Stomach (tissue), 19 donors: ENCODE results near the gene VASP. TPM values are rescaled to one million over a fixed set of nuclear protein-coding genes. Genes with fewer than 3 reads are reported as not detected.
A peak's percentile ranks its signal among the peaks of the same experiment; 100 is the strongest.

Experiments
- DNase-seq, 2 donors: peaks; one replicate each; pipeline versions ENCODE4 v3.0.0 to v3.0.0-alpha.2; 2013 to 2019
- H3K27ac ChIP-seq, 5 donors: fragments of 200-600 bp in 4 of 5; sonication (generic) in 4 of 5; one replicate each; pipeline ENCODE4 v1.5.1; 2013 to 2019; ENCODE audit warnings: mild to moderate bottlenecking in 1 of 5, moderate library complexity in 1 of 5
- H3K27me3 ChIP-seq, 3 donors: fragments of 200-600 bp; sonication (generic); one replicate each; pipeline ENCODE4 v1.5.1; 2017 to 2019; ENCODE audit warnings: mixed run types in 1 of 3
- H3K36me3 ChIP-seq, 4 donors: fragments of 200-600 bp; sonication (generic); 1 replicate in 3 of 4; 2 replicates in 1 of 4; pipeline ENCODE4 v1.5.1; 2016 to 2019
- H3K4me1 ChIP-seq, 4 donors: fragments of 200-600 bp; sonication (generic); one replicate each; pipeline ENCODE4 v1.5.1; 2016 to 2019
- H3K4me3 ChIP-seq, 4 donors: fragments of 200-600 bp; sonication (generic) in 3 of 4; one replicate each; pipeline ENCODE4 v1.5.1; 2016 to 2019; ENCODE audit warnings: mild to moderate bottlenecking in 1 of 4
- H3K9me3 ChIP-seq, 4 donors: fragments of 200-600 bp; sonication (generic); one replicate each; pipeline ENCODE4 v1.5.1; 2016 to 2019
- CTCF ChIP-seq, 7 experiments: fragments of 450-650 bp in 4 of 7; fragments of 200-600 bp in 3 of 7; sonication (generic) in 3 of 7; IDR thresholded peaks; one replicate each; pipeline ENCODE4 v1.5.1; 2016 to 2019; ENCODE audit warnings: antibody characterized with exemption in 7 of 7, control low read depth in 2 of 7, mild to moderate bottlenecking in 1 of 7
- EP300 ChIP-seq: sonication (generic); formaldehyde crosslinking; IDR thresholded peaks from one replicate; pipeline ENCODE4 v1.6.1; 2017; ENCODE audit warnings: antibody characterized with exemption
- POLR2A ChIP-seq, 4 donors: fragments of 450-650 bp; IDR thresholded peaks; one replicate each; pipeline ENCODE4 v1.6.1; 2016; ENCODE audit warnings: antibody characterized with exemption in 4 of 4, control low read depth in 2 of 4, mild to moderate bottlenecking in 1 of 4, moderate library complexity in 1 of 4
- POLR2AphosphoS5 ChIP-seq, 3 donors: sonication (generic); formaldehyde crosslinking; IDR thresholded peaks; one replicate each; pipeline ENCODE4 v1.6.1; 2016; ENCODE audit warnings: antibody characterized with exemption in 3 of 3
- WGBS, 5 donors: extraction: QIAGEN DNeasy Blood & Tissue Kit in 3 of 5; methylation state at CpG; one replicate each; pipeline versions ENCODE4 v1.1.5 to v1.1.7; 2013 to 2018; 5-methylcytosine and 5-hydroxymethylcytosine counted together
- intact Hi-C: fragments of 100-400 bp; cut with DNase I; formaldehyde crosslinking; loops from one replicate; pipeline ENCODE4 v1.15.1; 2023; ENCODE audit warnings: low total_unique reads
- long read RNA-seq, 10 donors: transcript quantifications; one replicate each; lab custom pipeline, GENCODE V29; 2026
- polyA plus RNA-seq, 3 donors: library from polyadenylated mRNA; stranded (reverse); fragments of 200-250 nt; gene quantifications; one replicate each; pipeline ENCODE4 v1.2.3, GENCODE V29; 2013
- total RNA-seq, 5 donors: library from RNA; depleted of rRNA; stranded (reverse); fragments of >200 nt; gene quantifications; one replicate each; pipeline versions ENCODE4 v1.1.0 to v1.2.3, GENCODE V29; 2014 to 2016
- donor health status: healthy with polysubstance abuse.
- donor health status: Bipolar disorder and iron deficiency.
- donor health status: healthy.

The VASP gene
- total RNA-seq (100 to 1,000 TPM in 3 of 5 donors, 10 to 100 TPM in 2; 48.4 to 280 (median 119) TPM), polyA plus RNA-seq (100 to 1,000 TPM in 1 of 3 donors, 10 to 100 TPM in 2; 62.8 to 149 (median 76.0) TPM)
- long read RNA-seq, donor 1, partial matches to known transcripts: 14 of 18 reads
- long read RNA-seq, donor 1, other reads (novel, unspliced or antisense): 0 of 18 reads
- long read RNA-seq, donor 2, transcript VASP-201 (13 exons, 2,305 nt): major isoform, 10 of 43 reads
- long read RNA-seq, donor 2, partial matches to known transcripts: 31 of 43 reads
- long read RNA-seq, donor 2, other reads (novel, unspliced or antisense): 0 of 43 reads
- long read RNA-seq, donor 3, partial matches to known transcripts: 0 of 1 reads
- long read RNA-seq, donor 3, other reads (novel, unspliced or antisense): 0 of 1 reads
- long read RNA-seq, donor 4, partial matches to known transcripts: 0 of 1 reads
- long read RNA-seq, donor 4, other reads (novel, unspliced or antisense): 0 of 1 reads
- long read RNA-seq, donor 5, transcript VASP-201 (13 exons, 2,305 nt): major isoform, 5 of 18 reads
- long read RNA-seq, donor 5, partial matches to known transcripts: 12 of 18 reads
- long read RNA-seq, donor 5, other reads (novel, unspliced or antisense): 0 of 18 reads
- long read RNA-seq, donor 6, transcript VASP-201 (13 exons, 2,305 nt): major isoform, 21 of 116 reads
- long read RNA-seq, donor 6, partial matches to known transcripts: 94 of 116 reads
- long read RNA-seq, donor 6, other reads (novel, unspliced or antisense): 0 of 116 reads
- long read RNA-seq, donor 7, transcript VASP-201 (13 exons, 2,305 nt): major isoform, 7 of 81 reads
- long read RNA-seq, donor 7, partial matches to known transcripts: 74 of 81 reads
- long read RNA-seq, donor 7, other reads (novel, unspliced or antisense): 0 of 81 reads
- long read RNA-seq, donor 8, transcript VASP-201 (13 exons, 2,305 nt): major isoform, 6 of 16 reads
- long read RNA-seq, donor 8, partial matches to known transcripts: 8 of 16 reads
- long read RNA-seq, donor 8, other reads (novel, unspliced or antisense): 0 of 16 reads
- long read RNA-seq, donor 9, partial matches to known transcripts: 14 of 17 reads
- long read RNA-seq, donor 9, other reads (novel, unspliced or antisense): 0 of 17 reads
- long read RNA-seq, donor 10, partial matches to known transcripts: 5 of 10 reads
- long read RNA-seq, donor 10, other reads (novel, unspliced or antisense): 0 of 10 reads

- Histone ChIP-seq H3K9me3 (no peaks in the 10 kb centered on the region), H3K27me3 (no peaks in the 10 kb centered on the region), H3K4me1 (peaks cover 37 to 48% (median 43%) of the 10 kb centered on the region in 4 donors), H3K36me3 (peaks cover 0 to 14% (median 0%) of the 10 kb centered on the region in 4 donors), H3K27ac (peak within 1 kb of the TSS; percentile 91 to 97 (median 96)), H3K4me3 (peak within 1 kb of the TSS; percentile 88 to 98 (median 92))
- DNase-seq: peak; percentile 93 to 96
- WGBS, 5 donors: 0 to 1% (median 1%) methylated on average over 42 to 65 of the region's 65 CpGs
- intact Hi-C loops: no loop called here
- TF ChIP-seq POLR2A (IDR thresholded peaks at IDR 0.05) (peak in 2 of 4 donors; percentile 90 to 98), EP300 (no peak), POLR2AphosphoS5 (IDR thresholded peaks at IDR 0.05) (peak; percentile 97 to 100 (median 99))
Measured at GRCh38 chr19:45506989-45507871, at the start of gene VASP. Gene VASP, plus strand, starts transcription at chr19:45507479. Its CDS starts 293 bp downstream, at chr19:45507772.

GRCh38 chr19:45457776-45458175 is 49.5 kb upstream of the VASP start:
- Histone ChIP-seq H3K4me1 (peaks cover 21 to 29% (median 24%) of the 10 kb centered on the region in 4 donors), H3K4me3 (no peak overlapping the region), H3K9me3 (no peaks in the 10 kb centered on the region), H3K27ac (no peak overlapping the region), H3K27me3 (no peaks in the 10 kb centered on the region), H3K36me3 (no peaks in the 10 kb centered on the region)
- TF ChIP-seq CTCF (IDR thresholded peaks at IDR 0.05) (no peak), POLR2A (IDR thresholded peaks at IDR 0.05) (no peak), EP300 (no peak), POLR2AphosphoS5 (IDR thresholded peaks at IDR 0.05) (no peak)
- DNase-seq: no peak
- intact Hi-C loops: no loop called here

GRCh38 chr19:45460807-45461347 is 46.4 kb upstream of the VASP start:
- Histone ChIP-seq H3K4me3 (no peak overlapping the region), H3K27me3 (no peaks in the 10 kb centered on the region), H3K9me3 (no peaks in the 10 kb centered on the region), H3K4me1 (peaks cover 6 to 9% (median 8%) of the 10 kb centered on the region in 4 donors), H3K36me3 (no peaks in the 10 kb centered on the region), H3K27ac (no peak overlapping the region)
- TF ChIP-seq POLR2A (IDR thresholded peaks at IDR 0.05): no peak
- no peak for TF ChIP-seq POLR2AphosphoS5 (IDR thresholded peaks at IDR 0.05)
- TF ChIP-seq CTCF (IDR thresholded peaks at IDR 0.05): no peak
- TF ChIP-seq EP300: no peak
- no peak for DNase-seq
- 47 to 53% (median 49%) methylated on average over 8 of the region's 8 CpGs for WGBS, 5 donors
- intact Hi-C loops: no loop called here

DNA sequence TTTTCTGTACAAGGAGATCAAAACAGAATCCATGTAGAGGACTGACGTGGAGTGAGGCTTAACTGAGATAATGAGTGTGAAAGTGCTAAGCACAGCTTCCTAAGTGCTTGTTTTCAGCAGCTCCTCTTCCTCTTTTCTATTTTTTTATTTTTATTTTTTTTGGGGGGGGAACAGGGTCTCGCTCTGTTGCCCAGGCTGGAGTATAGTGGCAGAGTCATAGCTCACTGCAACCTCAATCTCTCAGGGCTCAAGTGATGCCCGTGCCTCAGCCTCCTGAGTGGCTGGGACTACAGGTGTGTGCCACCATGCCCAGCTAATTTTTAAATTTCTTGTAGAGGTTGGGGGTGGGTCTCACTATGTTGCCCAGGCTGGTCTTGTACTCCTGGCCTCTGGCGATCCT is 45.1 kb upstream of the VASP start:
- no peak for TF ChIP-seq POLR2A (IDR thresholded peaks at IDR 0.05)
- TF ChIP-seq POLR2AphosphoS5 (IDR thresholded peaks at IDR 0.05): no peak
- no peak for TF ChIP-seq CTCF (IDR thresholded peaks at IDR 0.05)
- TF ChIP-seq EP300: no peak

More for the DNA sequence above, 45.1 kb upstream of the VASP start:
- H3K4me1 ChIP-seq: peaks cover 3 to 8% (median 4%) of the 10 kb centered on the region in 4 donors
- H3K4me3 ChIP-seq: no peak overlapping the region
- WGBS, 5 donors: 57 to 77% (median 72%) methylated on average over 4 of the region's 4 CpGs
- no peaks in the 10 kb centered on the region for H3K36me3 ChIP-seq
- intact Hi-C loops: no loop called here
- no peak overlapping the region for H3K27ac ChIP-seq
- DNase-seq: no peak
- no peaks in the 10 kb centered on the region for H3K27me3 ChIP-seq
- H3K9me3 ChIP-seq: no peaks in the 10 kb centered on the region
